Middle frontal gyrus (tissue), 1 donor: ENCODE results near the gene SPRED2.

Experiments
- DNase-seq: peaks from one replicate; pipeline ENCODE4 v3.0.0-alpha.2; 2015; ENCODE audit warnings: low spot score; ENCODE audit errors: extremely low spot score

Gene SPRED2

GRCh38 chr2:65313126-65313953 is 119.1 kb downstream of the SPRED2 start:
- no peak for DNase-seq

- no peak for DNase-seq
Observed at GRCh38 chr2:65311596-65311995, 120.8 kb downstream of the SPRED2 start.

DNA sequence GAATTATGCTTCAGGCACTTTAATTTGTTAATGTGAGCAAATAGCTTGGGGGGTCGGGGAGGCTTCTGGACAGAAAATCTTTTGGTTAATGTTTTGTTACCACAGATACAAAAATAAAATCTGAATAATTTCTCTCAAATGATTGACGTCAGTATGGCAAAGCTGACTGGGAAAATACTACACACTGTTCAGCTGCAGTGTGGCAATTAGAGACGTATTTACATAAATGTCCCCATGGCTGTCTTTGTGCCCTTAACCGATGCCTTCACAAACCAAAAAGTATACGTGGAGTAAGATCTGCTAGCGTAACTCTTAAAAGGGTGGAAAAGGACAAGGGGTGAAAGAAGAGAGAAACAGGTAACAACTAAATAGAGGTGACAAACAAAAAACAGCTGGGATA is 121.3 kb downstream of the SPRED2 start:
- DNase-seq: no peak

- no peak for DNase-seq
Observed at GRCh38 chr2:65309699-65310098, 122.7 kb downstream of the SPRED2 start.

DNA sequence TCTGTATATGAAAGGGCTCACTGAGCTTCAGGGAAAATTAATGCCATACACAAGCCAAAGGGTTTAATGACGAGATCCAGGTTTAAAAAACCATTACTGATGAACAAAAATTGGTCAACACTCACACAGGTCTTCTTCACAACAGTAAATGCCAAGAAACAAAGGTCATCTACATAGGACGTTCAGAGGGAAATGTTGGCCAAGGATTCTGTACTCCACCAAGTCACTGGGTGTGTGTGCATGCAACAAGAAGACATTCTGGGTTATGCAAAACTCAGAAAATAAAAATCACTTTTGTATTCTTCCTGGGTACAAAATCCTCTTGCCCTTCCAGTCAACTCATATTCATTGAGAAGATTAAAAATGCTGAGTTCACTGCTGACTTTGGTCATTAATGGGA is 126.5 kb downstream of the SPRED2 start:
- DNase-seq: no peak

- DNase-seq: peak; percentile 71
Observed at GRCh38 chr2:65300761-65301711, 131.4 kb downstream of the SPRED2 start.

DNA sequence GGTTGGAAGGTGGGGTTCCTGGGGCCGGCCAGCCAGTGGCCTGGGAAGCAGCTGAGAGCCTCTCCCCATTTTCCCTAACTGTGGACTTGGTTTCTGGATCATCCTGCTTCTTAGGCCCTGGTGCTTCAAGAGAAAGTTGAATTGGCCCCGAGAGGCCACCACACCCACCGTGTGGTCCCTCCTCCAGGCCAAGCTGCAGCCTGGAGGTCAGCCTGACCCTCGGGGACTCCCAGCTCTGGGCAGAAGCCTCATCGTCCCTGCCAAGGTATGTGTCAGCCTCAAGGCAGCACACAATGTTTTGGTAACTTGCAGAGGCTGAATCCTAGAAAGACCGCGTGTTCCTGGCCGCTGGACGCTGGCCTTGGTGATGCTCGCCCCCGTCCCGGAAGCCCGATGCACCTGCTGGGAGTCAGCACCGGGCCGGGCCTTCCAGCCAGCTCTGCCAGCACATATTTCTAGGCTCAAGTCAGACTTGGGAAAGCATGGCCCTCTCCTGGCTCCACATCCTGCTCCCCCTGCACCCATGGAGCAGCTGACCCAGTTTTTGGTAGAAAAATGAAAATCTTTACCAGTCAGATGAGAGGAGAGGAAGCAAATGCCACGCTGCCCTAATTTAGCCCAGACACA is 132.2 kb downstream of the SPRED2 start:
- DNase-seq: no peak

DNA sequence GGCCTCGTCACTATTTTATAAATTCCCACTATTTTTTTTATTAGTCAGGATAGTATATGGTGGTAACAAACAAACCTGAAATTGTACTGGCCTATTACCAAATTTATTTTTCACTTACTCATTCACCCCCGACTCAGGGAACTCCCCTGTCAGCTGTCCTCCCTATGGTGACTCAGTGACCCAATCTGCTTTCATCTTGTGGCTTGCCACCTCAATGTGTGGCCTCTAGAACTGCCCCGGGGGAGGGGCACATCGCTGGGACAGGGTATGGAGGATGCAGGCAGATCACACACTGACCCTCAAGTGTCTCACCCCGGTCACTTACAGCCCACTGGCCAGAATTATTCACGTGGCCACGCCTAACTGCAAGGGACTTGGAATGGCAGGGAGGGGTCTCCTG is 133.2 kb downstream of the SPRED2 start:
- DNase-seq: no peak

DNA sequence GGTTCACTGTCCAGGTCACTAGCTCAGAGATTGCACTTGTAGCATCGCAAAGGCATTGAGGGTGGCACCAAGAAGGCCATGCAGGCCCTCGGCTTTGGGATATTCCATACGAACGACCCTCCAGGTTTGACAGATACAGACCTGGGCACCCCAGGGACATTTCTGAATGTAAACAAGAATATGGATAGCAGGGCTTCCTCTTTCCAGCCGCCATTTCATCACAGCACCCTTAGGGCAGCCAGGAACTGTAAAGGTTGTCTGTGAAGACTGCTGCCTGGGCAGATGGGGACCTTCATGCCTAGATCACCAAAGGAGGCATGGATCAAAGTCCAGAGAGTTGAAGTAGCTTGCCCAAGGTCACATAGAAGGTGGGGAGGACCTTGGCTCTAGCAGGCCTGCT is 134.3 kb downstream of the SPRED2 start:
- no peak for DNase-seq

GRCh38 chr2:65297544-65297943 is 134.9 kb downstream of the SPRED2 start:
- no peak for DNase-seq

DNA sequence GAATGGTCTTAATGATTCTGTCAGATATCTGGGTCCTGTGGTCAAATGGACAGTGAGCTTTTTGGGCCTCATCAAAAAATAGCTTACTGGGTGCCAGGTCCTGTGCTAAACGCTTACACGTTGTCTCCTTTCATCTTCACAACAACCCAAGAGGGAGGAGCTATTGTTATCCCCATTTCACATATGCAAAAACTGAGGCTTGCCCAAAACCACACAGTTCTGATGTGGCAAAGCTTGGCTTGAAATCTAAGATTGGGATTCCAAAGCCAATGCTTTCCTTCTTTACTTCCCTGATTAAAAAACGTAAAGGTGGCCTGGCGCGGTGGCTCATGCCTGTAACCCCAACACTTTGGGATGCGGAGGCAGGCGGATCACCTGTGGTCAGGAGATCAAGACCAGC is 135.4 kb downstream of the SPRED2 start:
- DNase-seq: no peak

- DNase-seq: no peak
Observed at GRCh38 chr2:65294701-65295100, 137.7 kb downstream of the SPRED2 start.

DNA sequence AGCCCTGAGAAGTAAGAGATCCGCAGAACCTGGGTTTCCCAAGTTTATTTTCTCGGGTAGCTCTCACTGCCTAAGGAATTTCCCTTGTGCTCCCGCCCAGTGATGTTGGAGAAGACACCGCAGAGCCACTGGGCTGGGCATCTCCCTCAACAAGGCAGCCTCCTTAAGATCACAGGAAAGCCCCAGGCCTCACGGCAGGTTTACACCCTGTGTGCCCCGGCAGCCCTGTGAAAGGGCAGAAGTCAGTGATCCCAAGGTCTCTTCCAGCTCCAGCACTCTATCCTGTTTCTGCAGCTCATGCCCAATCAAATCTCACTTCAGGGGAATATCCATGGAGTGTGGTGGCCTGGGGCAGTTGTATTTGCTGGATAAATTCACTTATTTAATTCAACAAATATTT is 138.3 kb downstream of the SPRED2 start:
- DNase-seq: no peak

DNA sequence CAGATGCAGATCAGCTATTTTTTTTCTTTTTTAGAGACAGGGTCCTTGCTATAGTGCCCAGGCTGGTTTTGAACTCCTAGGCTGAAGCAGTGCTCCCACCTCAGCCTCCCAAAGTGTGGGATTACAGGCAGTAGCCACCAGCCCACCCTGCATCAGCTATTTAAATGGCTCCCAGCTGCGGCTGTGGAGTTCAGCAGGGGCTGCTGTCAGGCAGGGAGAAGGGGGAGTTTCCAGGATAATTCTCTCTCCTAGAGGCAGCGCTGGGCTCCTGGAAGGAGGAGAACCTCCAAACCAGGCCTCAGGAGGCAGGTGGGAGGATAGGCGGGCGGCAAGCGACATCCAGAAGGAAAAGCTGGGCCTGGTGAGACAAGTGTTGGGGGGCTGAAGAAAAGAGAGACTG is 139.0 kb downstream of the SPRED2 start:
- no peak for DNase-seq

DNA sequence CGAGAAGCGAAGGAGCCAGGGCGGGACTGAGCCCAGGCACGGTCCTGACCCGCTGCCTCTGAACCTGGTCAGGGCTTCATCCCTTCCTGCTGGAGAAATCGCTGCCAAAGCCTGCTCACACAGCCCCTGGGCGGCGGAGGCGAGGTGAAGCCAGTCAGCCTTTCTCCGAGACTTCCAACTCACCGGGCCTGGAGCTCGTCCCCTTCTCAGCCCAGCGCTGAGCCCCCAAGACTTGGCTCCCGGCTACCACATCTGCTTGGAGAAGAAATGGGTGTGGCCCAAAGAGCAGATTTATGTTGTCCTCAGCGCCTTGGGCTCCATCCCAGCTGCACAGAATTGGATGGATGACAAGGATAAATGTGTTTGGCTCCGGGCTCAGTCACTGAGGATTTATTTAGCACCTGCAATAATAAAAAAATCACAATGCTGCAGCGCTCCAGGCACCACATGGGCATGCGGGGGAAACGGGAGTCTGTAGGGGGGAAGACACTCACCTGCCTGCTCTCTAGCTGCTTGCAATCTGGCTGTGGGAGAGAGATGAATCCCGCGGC is 139.9 kb downstream of the SPRED2 start:
- no peak for DNase-seq

DNA sequence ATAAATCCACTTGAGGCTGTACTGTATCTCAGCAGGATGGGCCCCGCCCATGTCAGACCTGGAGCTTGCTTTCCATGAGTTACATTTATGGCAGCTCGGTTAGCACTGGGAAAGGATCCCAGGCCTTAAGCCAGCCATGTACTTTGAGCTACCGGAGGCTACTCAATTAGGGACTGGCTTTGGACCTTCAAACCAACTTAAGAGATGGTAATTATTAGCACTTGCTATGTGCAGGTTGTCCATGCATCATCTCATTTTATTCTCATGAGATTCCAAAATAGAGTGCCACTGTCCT is 140.3 kb downstream of the SPRED2 start:
- no peak for DNase-seq

DNA sequence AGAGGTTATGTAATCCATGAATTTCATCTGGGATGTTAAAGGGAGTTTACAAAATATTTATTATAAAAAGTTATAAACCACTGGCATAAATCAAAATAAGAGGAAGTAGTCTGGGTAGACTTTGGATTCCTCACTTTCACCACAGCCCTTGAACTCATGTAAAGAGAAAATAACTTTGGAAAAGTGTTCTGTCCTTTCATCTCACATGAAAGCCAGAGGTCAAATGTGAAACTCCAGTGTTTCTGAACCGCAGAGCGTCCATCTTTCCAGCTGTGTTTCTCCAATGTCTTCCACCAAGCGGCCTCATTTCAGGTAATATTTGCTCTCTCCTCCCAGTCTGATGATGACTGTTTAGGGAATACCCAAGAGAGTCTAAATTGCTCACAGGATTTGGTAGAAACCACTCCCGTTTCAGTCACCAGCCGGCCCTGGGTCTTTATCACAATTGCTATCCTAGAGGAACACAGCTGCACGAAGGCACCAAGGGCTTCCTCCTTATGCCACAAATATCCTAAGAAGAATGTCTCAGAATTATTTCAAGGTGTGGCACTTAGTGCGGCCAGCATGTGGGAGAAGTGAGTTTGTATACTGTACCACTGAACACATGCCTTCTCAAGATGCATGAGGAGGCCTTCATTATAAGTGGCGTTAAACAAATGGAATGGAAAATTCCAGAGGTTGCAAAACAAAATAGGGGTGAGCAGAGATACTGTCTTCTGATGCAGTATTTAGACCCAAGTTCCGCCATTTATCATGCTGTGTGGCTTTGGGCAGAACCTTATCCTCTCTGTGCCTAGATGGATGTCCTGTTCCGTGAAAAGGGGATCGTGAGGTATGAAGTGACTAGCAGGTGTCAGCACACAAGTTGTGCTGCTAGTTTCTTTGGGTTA is 140.9 kb downstream of the SPRED2 start:
- DNase-seq: no peak

- DNase-seq: no peak
Observed at GRCh38 chr2:65287364-65287763, 145.0 kb downstream of the SPRED2 start.

GRCh38 chr2:65282477-65283053 is 149.8 kb downstream of the SPRED2 start:
- no peak for DNase-seq

DNA sequence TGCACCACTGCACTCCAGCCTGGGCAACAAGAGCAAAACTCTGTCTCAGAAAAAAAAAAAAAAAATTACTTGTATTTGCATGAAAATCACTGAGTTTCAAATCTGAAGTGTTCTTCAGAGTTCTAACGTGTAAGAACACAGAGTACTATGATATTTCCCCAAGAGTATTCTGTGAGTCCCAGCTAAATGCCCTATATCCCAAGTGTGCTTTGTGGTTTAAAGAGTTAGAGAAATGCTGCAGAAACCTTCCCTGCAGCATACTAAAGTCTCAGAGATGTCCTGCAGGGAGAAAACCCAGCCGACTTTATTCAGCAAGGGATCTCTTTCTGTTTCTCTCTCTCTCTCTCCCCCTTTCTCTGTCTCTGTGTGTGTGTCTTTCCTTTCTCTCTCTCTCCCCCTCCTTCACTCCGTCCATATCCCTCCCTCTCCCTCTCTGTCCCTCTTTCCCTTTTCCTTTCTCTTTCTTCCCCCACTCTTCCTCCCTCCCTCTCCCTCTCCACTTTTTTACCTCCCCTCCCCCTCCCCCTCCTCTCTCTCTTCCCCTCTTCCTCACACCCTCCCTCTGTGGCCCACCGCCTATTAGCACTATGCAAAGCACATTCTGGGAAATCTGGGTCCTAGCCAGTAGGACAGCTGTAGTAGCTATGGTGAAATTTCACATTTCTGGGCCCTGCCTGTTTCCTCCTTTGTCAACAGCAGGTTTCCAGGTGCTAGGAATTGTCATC is 150.6 kb downstream of the SPRED2 start:
- DNase-seq: no peak
